ENCODE results near the gene IFNE. TPM values are rescaled to one million over a fixed set of nuclear protein-coding genes. Genes with fewer than 3 reads are reported as not detected.

Gene IFNE, protein sequence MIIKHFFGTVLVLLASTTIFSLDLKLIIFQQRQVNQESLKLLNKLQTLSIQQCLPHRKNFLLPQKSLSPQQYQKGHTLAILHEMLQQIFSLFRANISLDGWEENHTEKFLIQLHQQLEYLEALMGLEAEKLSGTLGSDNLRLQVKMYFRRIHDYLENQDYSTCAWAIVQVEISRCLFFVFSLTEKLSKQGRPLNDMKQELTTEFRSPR
- total RNA-seq: not detected

DNA sequence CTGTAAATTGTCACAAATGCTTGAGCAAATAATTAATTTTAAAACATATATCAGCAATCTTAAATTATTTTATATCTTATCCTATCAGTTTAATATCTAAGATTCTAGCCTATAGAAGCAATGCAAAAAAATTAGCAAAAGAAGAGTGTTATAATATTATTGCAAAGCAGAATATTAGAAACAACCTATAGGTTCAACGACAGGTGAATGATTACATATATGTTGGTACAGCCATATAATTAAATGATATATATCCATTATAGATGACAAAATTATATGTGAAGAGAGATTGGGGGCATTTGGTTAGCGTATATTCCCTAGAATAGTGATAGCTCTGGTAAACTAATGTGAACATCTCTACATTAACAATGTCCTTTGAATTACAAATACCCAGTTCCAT lies at the start of gene IFNE:
Gene IFNE (minus strand): TSS at position 101 of the 400 bp plus-strand sequence. CDS start 619 bp downstream, outside the sequence.
- intact Hi-C loops (cut with DNase I): no loop called here

DNA sequence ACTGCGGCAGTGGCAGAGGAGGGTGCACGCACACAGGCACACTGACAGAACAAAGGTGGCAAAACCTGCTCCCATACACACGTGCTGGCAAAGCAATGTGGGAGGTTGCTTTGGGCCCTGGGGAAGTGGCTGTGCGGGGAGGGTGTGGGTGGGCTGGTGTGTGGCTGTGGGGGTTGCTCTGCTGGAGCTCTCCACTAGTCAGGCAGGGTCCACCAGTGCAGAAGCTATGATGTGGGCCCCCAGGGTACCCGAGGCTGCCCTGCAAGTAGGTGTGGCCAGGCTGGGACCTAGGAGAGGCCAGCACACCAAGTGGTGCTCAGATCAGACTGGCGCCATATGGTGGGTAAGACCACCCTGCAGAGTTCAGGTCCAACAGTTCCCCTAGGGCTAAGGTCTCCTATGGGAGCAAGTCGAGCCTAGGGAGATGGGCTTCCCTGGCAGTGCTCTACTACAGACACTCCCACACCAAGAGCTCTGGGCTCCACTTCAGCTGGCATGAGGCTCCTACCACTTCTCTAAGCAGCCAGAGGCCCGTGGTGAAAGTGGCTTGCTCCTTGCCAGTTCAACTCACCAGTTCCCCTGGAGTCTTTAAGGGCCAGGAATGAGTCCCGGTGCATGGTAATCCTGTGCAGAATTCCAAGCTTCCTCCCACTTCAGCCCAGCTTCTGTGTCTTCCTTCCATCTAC lies 46.2 kb upstream of the IFNE start:
- no peak for DNase-seq (ENCODE audit: low spot score in 2 of 2)
- H3K27ac ChIP-seq: no peak overlapping the region
- intact Hi-C loops (cut with DNase I): no loop called here
- no peaks in the 10 kb centered on the region for H3K27me3 ChIP-seq
- TF ChIP-seq, protein P1, sequence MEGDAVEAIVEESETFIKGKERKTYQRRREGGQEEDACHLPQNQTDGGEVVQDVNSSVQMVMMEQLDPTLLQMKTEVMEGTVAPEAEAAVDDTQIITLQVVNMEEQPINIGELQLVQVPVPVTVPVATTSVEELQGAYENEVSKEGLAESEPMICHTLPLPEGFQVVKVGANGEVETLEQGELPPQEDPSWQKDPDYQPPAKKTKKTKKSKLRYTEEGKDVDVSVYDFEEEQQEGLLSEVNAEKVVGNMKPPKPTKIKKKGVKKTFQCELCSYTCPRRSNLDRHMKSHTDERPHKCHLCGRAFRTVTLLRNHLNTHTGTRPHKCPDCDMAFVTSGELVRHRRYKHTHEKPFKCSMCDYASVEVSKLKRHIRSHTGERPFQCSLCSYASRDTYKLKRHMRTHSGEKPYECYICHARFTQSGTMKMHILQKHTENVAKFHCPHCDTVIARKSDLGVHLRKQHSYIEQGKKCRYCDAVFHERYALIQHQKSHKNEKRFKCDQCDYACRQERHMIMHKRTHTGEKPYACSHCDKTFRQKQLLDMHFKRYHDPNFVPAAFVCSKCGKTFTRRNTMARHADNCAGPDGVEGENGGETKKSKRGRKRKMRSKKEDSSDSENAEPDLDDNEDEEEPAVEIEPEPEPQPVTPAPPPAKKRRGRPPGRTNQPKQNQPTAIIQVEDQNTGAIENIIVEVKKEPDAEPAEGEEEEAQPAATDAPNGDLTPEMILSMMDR (IDR thresholded peaks at IDR 0.05): no peak
- H3K4me3 ChIP-seq: no peak overlapping the region
- no peaks in the 10 kb centered on the region for H3K4me1 ChIP-seq
- no peaks in the 10 kb centered on the region for H3K36me3 ChIP-seq
- peaks cover 0 to 4% of the 10 kb centered on the region in 2 donors for H3K9me3 ChIP-seq

More for the DNA sequence above, at the start of gene IFNE:
- no peaks in the 10 kb centered on the region for H3K36me3 ChIP-seq
- no peaks in the 10 kb centered on the region for H3K9me3 ChIP-seq
- H3K4me1 ChIP-seq: no peaks in the 10 kb centered on the region
- H3K27ac ChIP-seq: no peak within 1 kb of the TSS
- TF ChIP-seq, protein P1 (IDR thresholded peaks at IDR 0.05): no peak
- H3K4me3 ChIP-seq: no peak within 1 kb of the TSS
- no peaks in the 10 kb centered on the region for H3K27me3 ChIP-seq
- DNase-seq (ENCODE audit: low spot score in 2 of 2): no peak

GRCh38 chr9:21527579-21527978 lies 45.5 kb upstream of the IFNE start:
- intact Hi-C loops (cut with DNase I): no loop called here
- no peak overlapping the region for H3K4me3 ChIP-seq
- TF ChIP-seq, protein P1 (IDR thresholded peaks at IDR 0.05): no peak
- no peak for DNase-seq (ENCODE audit: low spot score in 2 of 2)
- peaks cover 0 to 4% of the 10 kb centered on the region in 2 donors for H3K9me3 ChIP-seq
- H3K27me3 ChIP-seq: no peaks in the 10 kb centered on the region
- no peaks in the 10 kb centered on the region for H3K4me1 ChIP-seq
- H3K27ac ChIP-seq: no peak overlapping the region
- no peaks in the 10 kb centered on the region for H3K36me3 ChIP-seq

DNA sequence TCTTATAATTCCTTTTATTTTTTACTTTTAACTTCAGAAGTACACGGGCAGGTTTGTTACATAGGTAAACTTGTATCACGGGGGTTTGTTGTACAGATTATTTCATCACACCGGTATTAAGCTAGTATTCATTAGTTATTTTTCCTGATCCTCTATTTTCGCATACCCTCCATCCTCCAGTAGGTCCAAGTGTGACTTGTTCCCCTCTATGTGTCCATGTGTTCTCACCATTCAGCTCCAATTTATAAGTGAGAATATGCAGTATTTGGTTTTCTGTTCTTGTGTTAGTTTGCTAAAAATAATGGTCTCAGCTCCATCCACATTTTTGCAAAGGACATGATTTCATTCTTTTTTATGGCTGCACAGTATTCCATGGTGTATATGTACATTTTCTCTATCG lies 43.1 kb upstream of the IFNE start:
- no peak overlapping the region for H3K27ac ChIP-seq
- H3K36me3 ChIP-seq: no peaks in the 10 kb centered on the region
- no peaks in the 10 kb centered on the region for H3K27me3 ChIP-seq
- H3K4me3 ChIP-seq: no peak overlapping the region
- intact Hi-C loops (cut with DNase I): no loop called here
- H3K4me1 ChIP-seq: no peaks in the 10 kb centered on the region
- TF ChIP-seq, protein P1 (IDR thresholded peaks at IDR 0.05): no peak
- H3K9me3 ChIP-seq: peaks cover 0 to 4% of the 10 kb centered on the region in 2 donors
- no peak for DNase-seq (ENCODE audit: low spot score in 2 of 2)

- DNase-seq (ENCODE audit: low spot score in 2 of 2): no peak
- Histone ChIP-seq H3K9me3 (peaks cover 0 to under 1% of the 10 kb centered on the region in 2 donors), H3K27me3 (no peaks in the 10 kb centered on the region), H3K4me3 (no peak overlapping the region), H3K36me3 (no peaks in the 10 kb centered on the region), H3K27ac (no peak overlapping the region), H3K4me1 (no peaks in the 10 kb centered on the region)
- intact Hi-C loops (cut with DNase I): no loop called here
- TF ChIP-seq, protein P1 (IDR thresholded peaks at IDR 0.05): no peak
Measured at GRCh38 chr9:21524099-21524830, 42.2 kb upstream of the IFNE start.
